GM19043 (cell line): ENCODE measurements around the gene PRR5.
"Not testable (repeated sequence)": the region's sequence is repeated elsewhere in the genome, so short reads cannot be mapped to it uniquely, and the experiment has no call there.

Experiments used
- ATAC-seq: cut with Tn5 transposase; IDR thresholded peaks from one replicate; pipeline ENCODE4 v1.9.1; 2021; ENCODE audit warnings: low read depth; ENCODE audit not compliant: unreplicated experiment

The PRR5 gene

DNA sequence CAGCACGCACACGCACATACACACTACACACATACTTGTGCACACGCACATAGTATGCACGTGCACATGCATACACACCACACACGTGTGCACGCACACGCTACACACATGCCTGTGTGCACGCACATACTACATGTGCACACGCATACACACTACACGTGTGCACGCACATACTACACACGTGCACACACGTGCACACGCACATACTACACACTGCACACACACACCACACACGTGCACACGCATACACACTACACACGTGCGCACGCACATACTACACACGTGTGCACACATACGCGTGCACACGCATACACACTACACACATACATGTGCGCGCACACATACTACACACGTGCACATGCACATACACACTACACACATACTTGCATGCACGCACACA, 30.7 kb downstream of the PRR5 start:
- no peak for ATAC-seq

DNA sequence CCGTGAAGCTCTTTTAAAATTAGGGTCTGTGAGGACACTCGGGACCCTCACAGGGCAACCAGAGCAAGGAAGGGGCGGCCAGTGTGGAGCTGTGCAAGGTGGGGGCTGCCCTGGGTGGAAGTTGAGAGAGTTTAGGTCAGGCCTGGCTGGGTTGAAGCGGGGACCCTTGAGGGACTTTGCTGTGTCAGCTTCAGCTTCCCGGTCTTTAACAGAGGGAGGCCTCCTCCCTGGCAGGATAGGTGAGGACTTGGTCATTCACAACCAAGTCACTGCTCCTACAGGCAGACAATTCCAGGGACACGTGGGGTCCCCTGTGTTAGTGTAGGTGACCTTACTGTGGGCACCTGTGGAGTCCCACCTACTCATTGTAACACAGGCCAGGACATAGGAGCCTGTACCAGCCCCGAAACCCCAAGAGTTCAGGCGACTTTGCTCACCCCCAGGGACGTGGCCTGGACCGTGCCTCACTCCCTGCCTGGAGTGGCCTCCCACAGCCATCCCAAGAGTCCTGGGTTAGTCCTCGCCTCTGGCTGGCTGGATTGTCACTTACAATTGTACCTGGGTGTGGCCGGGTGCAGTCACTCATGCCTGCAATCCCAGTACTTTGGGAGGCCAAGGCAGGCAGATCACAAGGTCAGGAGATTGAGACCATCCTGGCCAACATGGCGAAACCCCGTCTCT, 31.6 kb downstream of the PRR5 start:
- ATAC-seq = no peak

DNA sequence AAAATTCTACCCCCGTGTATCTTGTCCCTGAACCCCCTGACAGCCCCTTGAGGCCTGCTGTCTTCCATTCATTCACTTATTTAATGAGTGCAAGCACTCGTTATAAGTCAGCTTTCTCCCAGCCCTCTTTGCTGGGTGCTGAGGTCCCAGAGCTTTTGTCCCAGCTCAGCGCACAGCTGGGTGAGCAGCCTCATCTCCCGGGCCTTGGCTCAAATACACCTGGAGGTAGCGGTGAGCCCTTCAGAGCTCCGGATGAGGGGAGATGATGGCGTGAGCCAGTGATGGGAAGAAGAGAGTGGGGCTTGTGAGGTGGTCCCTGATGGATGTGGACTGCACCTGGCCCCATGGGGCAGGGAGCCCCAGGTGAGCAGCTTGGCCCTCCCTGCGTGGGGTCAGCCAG, 32.3 kb downstream of the PRR5 start:
- no peak for ATAC-seq

DNA sequence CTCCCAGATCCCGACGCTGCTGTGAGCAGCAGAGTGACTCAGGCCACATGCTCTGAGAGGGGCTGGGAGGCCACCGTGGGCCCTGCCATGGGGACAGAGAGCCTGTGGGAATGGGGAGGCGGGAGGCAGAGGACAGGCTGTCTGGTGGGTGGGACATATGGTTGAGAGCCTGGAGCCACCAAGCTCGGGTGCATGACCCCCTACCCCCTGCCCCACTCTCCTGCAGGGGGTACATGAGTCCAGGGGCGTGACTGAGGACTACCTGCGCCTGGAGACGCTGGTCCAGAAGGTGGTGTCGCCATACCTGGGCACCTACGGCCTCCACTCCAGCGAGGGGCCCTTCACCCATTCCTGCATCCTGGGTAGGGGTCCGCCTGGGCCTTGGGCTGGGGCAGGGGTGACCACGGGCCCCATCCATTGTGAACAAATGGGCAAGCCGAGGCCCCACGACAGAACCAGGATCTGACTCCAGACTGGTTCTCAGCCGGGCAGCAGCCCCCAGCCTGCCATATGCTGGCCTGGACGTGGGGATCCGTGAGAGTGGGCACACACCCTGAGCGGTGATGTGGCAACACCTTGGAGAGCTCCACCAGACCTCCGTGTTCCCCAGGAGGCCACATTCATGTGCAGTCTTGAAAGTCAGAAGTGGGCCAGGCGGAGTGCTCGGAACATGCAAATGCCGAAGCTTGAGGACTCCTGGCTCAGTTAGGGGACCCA, 33.0 kb downstream of the PRR5 start:
- no peak for ATAC-seq

DNA sequence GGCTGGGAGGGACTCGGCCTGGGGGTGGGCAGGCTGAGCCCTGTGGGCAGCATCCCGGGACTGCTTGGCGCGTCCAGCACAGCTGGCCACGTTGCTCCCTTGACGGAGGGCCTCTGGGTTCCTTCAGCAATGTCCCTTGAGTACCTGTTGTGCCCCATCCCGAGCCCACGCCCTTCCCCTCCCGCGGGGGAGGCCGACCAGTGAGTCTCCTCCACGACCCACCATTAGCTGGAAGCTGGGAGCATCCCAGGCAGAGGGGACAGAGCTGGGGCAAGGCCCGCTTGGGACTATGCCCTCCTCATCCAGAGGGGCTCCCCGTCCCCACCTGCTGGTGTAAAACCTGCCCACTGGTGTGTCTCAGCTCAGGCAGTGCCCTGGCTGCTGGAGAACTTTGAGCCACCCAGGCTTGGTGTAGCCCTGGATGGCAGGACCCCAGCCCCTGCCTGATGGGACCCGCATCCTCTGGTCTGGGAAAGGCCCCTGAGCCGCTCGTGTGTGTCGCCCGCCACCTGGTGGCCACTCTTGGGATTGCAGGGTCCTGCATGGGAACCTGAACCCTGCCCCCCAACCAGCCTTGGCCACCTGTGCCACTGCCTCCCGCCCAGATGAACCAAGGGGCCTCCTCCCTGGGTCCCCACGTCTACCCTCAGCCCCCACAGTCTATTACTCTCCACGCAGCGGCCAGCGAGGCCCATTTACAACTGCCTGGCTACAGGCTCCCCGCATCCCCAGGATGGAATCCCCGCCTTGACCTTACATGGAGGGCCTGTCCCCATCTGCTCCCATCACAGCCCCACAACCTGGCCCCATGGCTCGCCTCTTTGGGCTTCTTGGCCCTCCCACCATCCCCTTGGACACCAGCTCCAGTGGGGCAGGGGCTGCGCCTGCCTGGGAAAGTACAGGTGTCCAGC, 33.8 kb downstream of the PRR5 start:
- no peak for ATAC-seq

DNA sequence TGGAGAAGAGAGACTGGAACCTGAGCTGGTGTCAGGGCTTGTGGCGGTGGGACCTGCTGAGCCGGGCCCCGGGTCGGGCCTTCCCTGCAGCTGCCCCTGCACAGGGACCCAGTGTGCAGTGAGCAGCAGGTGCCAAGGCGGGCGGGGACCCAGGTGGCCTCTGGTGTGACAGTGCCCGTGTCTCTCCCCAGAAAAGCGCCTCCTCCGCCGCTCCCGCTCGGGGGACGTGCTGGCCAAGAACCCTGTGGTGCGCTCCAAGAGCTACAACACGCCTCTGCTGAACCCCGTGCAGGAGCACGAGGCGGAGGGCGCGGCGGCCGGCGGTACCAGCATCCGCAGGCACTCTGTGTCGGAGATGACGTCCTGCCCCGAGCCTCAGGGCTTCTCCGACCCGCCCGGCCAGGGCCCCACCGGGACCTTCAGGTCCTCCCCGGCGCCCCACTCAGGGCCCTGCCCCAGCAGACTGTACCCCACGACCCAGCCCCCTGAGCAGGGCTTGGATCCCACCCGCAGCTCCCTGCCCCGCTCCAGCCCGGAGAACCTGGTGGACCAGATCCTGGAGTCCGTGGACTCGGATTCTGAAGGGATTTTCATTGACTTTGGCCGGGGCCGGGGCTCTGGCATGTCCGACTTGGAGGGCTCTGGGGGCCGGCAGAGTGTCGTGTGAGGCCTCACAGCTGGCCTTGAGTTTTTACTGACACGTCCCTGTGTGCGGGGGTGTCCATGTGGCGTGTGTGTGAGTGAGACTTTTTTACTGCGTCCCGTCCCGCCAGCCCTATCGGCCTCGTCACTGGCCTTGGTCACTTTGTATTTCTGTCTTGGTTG, 34.8 kb downstream of the PRR5 start:
- no peak for ATAC-seq

DNA sequence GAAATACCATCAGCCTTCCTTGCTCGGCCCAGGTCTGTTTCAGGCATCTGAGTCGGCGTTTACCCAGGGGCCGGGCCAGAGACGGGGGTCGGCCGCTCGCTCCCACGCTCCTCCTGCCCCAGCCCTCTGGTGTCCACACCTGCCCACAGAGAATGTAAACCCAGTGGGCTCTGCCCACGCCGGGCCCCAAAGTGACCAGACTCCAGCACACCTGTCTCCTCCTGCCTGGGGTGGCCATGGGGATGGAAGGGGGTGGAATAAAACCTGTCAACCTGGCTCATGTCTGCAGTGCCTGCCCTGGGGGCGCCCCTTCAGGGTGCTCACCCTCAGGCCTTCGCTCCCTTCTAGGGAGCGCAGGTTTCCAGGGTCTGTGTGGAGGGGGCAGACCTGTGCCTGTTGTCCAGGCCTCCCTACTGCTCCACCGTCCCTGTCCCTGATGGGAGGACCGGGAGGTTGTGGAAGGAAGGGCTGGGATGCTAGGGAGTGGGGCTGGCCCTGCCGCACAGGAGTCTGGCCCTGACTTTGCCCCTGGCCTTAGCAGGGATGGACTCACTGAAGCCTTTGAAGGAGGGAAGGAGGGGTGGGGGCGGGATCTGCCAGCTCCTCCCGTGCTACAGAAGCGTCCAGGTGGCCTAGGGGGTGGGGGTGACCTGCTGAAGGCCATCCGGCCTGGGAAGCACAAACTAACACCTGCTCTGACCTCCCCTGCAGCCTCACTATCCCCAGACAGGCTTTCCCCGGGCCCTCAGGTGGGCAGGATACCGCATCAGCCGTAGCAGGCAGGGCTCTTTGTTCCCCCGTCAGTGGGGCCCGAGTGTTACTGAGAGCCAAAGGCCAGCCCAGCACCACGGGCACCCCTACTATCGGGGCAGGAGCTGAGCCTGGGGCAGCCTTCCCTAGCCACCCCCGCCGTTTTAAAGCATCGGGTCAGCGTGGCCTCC, 35.7 kb downstream of the PRR5 start:
- no peak for ATAC-seq

DNA sequence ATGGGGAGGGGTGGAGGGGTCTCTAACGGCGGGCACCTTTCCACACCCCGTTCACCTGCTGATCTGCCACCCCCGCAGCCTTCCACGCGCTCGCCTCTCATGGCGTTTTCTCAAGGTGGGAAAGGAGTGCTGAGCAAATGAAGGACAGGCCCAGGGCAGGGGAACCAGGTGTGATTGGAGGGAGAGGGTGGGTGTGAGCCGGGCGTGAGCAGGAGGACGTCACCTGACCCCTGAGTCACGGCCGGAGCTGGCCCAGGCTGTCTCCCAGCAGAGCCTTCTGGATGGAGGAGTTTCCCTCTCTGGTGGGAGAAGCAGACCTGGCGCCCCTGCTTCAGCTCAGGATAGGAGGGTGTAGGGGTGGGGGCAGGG, 36.3 kb downstream of the PRR5 start:
- no peak for ATAC-seq

DNA sequence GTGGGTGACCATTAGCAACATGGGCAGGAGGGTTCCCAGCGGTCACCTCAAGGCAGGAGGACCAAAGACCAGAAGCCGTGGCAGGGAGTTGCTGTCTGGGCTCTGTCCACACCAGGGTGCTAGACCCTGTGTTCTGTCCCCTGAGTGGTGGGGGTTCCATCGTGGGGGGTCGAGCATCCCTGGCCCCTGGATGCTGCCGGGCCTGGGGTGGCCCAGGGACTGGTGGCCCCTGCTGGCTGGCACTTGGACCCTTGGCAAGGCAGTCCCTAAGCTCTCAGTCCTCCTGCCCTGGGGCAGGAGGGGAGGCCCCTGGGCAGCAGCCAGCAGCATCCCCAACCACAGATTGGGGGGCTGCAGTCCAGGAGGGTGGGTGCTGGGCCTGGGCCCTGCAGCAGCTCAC, 37.0 kb downstream of the PRR5 start:
- ATAC-seq = no peak

DNA sequence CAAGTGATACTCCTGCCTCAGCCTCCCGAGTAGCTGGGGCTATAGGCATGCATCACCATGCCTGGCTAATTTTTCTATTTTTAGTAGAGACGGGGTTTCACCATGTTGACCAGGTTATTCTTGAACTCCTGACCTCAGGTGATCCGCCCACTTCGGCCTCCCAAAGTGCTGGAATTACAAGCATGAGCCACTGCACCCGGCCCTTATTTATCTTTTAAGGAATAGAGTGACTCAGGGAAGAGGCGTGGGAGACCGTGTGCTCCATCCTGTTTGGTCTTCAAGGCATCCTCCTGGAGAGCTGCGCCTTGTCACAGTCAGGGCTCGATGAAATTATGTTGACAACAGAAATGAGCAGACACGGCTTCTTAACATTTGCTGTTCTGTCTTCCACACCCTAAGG, 37.7 kb downstream of the PRR5 start:
- ATAC-seq = not testable (repeated sequence)

DNA sequence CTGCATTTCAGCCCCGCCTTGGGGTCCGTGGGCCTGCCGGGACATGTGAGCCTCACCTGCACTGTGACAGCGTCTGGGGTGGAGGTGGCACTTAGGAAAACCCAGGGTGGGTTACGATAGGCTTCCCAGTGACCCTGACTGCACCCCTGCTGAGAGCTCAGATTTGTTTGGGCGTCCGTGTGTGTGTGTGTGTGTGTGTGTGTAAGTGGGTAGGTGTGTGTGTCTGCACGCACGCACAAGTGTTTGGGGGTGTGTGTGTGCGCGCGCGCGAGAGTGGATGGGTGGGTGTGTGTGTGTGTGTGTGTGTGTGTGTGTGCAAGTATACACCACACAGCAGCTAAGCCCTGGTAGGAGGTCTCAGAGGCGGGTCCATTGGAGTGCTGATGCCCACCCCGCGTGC, 38.3 kb downstream of the PRR5 start:
- no peak for ATAC-seq

DNA sequence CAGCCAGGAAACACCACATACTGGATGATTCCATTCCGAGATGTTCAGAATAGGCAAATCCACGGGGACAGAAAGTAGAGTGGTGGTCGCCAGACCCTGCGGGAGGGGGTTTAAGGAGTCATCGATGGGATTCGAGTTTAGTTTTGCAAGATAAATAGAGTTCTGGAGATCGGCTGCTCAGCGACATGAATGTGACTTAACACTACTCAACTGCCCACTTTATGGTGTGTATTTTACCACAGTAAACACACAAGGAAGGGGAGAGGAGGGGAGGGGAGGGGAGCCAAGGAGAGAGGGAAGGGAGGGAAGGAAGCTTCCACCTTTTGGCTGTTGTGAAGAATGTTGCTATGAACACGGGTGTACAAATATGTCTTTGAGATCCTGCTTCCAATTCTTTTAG, 39.9 kb downstream of the PRR5 start:
- ATAC-seq = no peak

DNA sequence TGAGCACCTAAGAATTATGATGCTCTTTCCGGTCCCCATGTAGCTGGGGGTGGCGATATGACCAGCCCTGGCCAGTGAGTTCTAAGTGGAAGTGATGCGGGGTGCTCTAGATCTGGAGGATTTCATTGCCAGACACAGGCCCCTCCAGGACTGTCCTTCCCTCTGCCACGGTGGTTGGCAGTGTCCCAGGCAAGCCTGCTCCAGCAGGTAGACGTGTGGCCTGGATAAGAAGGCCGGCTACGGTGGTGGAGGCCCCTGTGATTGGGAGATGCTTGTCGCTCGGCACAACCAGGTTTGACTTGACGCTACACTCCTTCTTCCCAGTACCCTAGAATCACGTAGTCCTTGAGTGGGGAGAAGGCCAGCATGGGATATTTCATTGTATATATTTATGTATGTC, 41.2 kb downstream of the PRR5 start:
- no peak for ATAC-seq

DNA sequence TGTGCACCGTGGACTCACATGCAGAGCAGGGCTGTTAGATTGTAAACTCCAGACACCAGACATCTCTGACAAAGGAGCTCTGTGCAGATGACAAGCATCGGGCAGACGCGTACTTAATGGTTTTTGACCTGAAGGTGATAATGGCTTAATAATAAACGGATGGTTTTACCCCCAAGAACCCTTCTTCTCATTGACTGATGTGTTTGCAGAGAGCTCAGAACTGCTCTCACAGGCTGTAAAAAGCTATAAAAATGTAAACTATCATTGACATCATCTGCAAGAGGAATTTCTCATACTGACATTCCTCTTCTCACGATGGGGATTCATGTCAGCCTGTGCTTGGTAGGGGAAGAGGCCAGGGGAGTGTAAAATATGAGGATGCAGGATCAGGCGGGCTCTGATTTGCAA, 41.8 kb downstream of the PRR5 start:
- no peak for ATAC-seq

DNA sequence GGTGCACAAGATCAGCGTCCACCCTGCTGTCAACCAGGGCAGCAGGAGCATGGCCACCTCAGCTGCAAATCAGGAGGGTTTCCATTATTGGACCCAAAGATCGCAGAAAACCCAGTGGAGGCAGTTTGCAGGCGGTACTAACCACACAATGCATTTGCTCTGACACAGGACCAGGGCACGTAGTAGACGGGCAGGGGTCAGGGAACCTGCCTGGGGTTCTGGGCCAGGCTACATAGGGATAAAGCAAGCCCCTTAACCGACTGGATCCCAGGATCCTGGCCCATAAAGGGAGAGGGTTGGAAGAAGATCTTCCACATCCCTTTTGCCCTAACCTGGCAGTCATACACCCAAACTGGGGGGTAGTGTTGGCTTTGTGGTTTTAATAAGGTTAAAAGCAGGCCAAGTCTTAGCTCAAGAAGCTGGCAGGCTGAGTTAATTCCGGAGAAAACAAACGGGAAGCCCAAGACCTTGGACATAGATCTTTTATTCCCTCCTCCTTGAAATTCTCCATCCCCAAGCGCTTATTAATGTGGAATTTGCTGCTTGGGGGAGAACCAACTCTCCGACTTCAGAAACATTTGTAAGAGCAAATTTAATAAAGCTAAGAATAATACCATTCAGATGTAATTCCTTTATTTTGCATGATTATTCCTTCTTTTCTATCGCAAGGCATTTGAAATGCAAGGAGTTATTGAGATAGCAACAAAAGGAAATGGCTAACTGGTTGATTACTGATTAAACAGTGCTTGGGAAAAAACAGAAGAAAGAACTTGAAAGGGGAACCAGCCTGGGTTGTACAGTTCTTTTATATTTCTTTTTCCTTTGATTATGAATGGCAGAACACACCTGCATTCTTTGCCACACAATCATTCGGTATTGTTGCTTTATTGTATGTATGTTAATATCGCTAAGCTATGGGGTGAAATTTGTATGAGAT, 44.1 kb downstream of the PRR5 start:
- ATAC-seq = no peak

DNA sequence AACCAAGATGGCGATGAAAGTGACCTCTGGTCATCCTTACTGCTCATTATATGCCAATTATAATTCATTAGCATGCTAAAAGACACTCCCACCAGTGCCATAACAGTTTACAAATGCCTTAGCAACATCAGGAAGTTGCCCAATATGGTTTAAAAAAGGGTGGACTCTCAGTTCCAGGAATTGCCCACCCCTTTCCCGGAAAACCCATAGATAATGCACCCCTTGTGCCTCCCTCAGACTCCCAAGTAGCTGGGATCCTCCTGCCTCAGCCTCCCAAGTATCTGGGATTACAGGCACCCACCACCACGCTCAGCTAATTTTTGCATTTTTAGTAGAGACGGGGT, 45.8 kb downstream of the PRR5 start:
- not testable (repeated sequence) for ATAC-seq

DNA sequence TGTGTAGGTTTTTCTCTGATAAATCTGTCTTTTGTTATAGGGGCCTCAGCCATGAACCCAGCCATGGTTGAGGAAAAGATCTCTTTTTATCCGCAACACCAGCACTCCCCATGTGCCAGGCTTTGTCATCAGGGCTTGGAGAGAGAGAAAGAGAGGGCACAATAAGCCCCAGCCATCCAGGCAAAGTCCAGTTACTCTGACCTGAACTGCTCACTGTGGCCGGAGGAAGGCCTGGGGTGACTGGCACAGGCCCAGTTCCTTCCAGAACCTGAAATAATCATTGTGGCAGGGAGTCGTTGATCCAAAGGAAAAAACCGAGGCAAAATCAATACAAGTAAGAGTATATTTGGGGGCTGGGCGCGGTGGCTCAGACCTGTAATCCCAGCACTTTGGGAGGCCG, 46.5 kb downstream of the PRR5 start:
- no peak for ATAC-seq

DNA sequence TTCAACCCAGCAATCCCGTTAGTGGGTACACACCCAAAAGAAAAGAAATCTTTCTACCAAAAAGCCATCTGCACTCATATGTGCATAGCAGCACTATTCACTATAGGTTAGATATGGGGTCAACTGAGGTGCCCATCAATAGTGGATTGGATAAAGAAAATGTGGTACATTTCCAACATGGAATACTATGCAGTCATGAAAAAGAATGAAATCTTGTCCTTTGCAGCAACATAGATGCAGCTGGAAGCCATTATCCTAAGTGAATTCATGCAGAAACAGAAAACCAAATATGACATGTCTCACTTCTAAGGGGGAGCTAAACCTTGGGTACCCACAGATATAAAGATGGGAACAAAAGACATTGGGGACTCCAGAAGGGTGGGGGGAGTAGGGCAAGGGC, 48.5 kb downstream of the PRR5 start:
- no peak for ATAC-seq
